Sigmoid colon (tissue), 3 donors: Measurements from ENCODE around the gene EVC.

ENCODE experiments used
- POLR2A ChIP-seq, 2 donors: fragments of 450-650 bp; IDR thresholded peaks; one replicate each; pipeline ENCODE4 v1.6.1; 2016; ENCODE audit warnings: antibody characterized with exemption in 2 of 2, mild to moderate bottlenecking in 2 of 2, moderate library complexity in 2 of 2
- TF ChIP-seq, protein P1 (sequence below), 4 experiments: fragments of 450-650 bp in 3 of 4; fragments of 200-600 bp in 1 of 4; IDR thresholded peaks; one replicate each; pipeline ENCODE4 v1.5.1; 2016 to 2019; ENCODE audit warnings: antibody characterized with exemption in 4 of 4, mild to moderate bottlenecking in 3 of 4, moderate library complexity in 2 of 4

DNA sequence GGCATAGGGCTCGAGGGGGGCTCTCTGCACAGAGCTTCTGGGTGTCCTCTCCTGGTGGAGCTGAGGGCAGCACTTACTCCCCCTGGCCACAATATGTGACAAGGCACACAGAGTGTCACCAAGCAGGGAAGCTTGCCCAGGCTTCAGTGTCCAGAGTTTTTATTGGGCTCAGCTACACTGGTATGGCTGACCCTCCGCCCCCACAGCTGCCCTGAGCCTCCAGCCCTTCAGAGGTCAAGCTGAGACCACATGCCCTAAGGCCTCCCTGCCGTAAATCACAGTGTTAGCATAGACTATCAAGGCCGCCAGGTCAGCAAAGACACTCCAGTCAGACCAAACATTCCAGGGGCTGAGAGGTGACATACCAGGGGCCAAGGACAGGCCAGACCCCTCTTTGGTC, 59.0 kb downstream of the EVC start:
- no peak for TF ChIP-seq POLR2A (IDR thresholded peaks at IDR 0.05)
- TF ChIP-seq, protein P1, sequence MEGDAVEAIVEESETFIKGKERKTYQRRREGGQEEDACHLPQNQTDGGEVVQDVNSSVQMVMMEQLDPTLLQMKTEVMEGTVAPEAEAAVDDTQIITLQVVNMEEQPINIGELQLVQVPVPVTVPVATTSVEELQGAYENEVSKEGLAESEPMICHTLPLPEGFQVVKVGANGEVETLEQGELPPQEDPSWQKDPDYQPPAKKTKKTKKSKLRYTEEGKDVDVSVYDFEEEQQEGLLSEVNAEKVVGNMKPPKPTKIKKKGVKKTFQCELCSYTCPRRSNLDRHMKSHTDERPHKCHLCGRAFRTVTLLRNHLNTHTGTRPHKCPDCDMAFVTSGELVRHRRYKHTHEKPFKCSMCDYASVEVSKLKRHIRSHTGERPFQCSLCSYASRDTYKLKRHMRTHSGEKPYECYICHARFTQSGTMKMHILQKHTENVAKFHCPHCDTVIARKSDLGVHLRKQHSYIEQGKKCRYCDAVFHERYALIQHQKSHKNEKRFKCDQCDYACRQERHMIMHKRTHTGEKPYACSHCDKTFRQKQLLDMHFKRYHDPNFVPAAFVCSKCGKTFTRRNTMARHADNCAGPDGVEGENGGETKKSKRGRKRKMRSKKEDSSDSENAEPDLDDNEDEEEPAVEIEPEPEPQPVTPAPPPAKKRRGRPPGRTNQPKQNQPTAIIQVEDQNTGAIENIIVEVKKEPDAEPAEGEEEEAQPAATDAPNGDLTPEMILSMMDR (IDR thresholded peaks at IDR 0.05), result no peak
